NCI-H69 (cell line): Measurements from ENCODE around the gene GAREM1.
"Not testable (repeated sequence)": the region's sequence is repeated elsewhere in the genome, so short reads cannot be mapped to it uniquely, and the experiment has no call there.

Source experiments
- DNase-seq: peaks from one replicate; lab custom pipeline; 2025; lab: John Stamatoyannopoulos, UW

The GAREM1 gene

DNA sequence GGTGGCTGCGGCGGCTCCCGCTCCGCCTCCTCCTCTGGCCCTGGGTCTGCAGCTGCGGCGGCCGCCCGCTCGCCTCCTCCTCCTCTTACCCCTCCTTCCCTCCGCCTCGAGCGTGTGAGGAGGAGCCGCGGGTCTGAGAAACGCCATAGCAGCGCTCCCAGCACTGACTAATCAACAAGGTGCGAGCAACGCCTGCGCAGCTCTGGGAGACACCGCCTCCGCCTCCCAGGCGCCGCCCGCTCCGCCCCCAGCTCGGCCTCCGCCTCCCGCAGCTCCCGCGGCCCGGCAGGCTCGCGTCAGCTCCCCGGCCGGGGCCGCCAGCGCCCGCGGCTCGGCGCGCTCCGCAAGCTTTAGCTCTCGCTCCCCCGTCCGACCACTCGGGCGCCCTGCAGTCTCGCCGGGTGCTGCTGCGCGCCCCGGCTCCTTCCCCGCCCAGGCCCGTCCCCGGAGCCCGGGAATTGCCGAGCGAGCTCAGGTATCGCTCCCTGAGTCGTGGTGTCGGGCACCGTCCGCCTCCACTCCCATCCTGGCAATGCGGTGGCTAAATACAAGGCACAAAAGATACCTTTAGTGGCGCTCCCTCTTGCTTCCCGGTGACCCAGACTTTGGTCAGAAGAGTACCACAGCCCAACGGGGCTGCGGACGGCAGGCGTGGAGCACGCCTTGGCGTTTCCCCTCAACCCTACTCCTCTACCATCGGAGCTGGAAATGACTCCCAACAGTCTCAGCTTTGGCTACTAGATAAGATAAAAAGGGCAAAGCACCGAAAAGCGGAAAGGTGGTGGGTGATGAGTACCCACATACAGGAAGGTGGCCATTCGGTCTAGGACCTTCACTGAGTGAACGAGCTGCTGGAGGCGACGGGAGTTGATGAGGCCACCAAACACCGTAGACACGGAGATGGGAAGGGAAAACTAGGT lies at the start of gene GAREM1:
TSS of gene GAREM1 (minus strand) at position 169 of the 920 bp plus-strand sequence. CDS start 454 bp downstream, outside the sequence.
- peak; percentile 100 for DNase-seq

DNA sequence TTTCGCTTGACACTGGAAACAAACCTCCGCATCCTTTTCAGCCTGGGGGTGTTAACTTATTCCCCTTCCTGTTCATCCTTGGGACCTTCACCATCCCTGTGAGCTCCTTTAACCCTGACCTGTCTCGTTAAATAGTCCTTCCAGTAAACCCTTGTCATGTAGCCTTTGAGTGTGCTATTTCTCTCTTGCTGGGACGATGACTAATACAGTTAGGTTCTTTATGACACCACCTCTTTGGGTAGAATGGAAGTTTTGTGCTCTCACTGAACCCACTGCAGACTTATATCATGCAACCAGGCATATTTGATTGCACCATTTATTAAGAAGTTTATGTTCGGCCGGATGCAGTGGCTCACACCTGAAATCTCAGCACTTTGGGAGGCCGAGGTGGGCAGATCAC lies 40.5 kb upstream of the GAREM1 start:
- peak; percentile 47 for DNase-seq

DNA sequence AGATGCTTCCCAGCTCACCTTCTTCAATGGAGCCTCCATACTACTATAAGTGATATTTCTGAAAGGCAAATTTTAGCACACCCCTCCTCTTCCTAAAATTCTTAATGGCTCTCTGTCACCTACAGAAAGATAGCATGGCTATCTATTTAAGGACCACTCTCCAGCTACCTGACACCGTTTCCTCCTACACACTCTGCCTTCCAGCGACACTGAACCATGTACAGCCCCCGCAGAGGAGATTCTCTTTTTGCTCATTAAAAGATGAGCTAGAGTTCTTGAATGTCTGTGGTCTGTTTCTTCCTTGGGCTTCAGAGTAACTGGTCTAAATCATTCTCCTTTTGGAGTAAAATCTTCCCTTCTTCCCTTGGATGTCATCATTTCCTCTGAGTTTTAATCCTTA lies 38.4 kb upstream of the GAREM1 start:
- no peak for DNase-seq

DNA sequence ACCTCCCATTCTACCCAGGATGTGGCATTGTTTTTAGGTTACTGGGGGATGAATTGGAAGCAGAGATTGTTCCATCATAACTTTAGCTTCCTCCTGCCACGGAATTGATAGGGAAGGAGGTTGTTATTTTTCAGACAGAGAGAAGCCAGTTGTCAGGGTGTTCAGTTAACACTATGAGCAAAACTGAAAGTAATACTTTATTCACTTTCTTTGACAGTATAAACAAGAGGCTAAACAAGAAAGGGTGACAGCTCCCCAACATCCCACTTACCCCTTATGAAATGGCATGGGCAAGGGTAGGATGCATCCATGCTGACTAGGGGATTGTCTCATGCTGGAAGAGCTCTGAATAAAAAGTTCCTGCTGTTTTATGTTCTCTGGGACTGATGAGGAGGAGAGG lies 36.4 kb upstream of the GAREM1 start:
- no peak for DNase-seq

DNA sequence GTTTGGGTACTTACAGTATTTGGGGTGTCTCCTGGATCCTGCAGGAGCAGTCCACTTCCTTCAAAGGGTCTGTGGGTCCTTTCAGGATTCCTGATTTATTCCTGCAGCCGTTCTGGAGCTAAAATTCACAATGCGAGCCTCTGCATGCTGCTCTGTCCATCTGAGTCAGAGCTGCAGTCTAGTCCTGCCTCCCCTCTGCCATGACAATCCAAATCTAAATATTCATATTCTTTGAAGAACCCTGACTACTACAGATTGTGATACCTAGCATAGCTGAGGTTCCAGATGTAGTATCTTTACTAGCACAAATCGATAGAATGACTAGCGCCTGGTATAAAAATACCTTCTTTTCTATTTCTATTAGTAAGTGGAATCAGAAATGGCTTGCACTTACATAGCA lies 31.3 kb upstream of the GAREM1 start:
- no peak for DNase-seq

DNA sequence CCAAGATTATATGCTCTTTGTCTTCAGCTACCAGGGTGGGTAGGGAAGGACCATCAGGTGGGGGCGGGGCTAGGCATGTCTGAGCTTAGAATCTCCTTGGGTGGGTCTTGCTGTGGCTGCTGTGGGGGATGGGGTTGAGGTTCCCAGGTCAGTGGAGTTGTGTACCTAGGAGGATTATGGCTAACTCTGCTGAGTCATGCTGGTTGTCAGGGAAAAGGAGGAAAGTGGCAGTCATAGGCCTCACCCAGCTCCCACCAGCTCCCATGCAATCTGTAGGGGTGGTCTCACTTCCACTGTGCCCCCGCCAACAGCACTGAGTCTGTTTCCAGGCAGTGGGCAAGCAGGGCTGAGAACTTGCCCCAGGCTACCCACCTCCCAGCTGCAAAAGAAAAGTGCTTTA lies 30.6 kb upstream of the GAREM1 start:
- DNase-seq: not testable (repeated sequence)

- DNase-seq: no peak
Observed at GRCh38 chr18:32483002-32483401, 12.3 kb upstream of the GAREM1 start.

DNA sequence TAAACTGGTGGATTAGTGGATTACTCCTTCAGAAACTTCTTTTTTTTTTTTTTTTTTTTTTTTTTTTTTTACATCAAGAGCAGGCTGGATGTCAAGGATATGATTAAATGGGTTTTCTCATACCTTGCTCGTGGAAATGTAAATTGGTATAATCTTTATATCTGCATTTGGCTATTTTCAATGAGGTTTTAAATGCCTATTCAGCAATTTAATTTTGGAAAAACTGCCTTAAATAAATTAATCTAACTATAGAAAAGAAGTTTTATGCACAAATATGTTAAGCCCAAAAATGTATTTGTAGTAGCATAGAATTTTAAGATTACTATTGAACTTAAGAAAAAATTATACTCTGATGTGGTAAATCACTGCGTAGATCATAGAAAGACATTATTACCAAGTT lies 11.4 kb upstream of the GAREM1 start:
- no peak for DNase-seq

GRCh38 chr18:32480581-32480980 lies 9.9 kb upstream of the GAREM1 start:
- no peak for DNase-seq

GRCh38 chr18:32478807-32479206 lies 8.1 kb upstream of the GAREM1 start:
- DNase-seq: peak; percentile 70

DNA sequence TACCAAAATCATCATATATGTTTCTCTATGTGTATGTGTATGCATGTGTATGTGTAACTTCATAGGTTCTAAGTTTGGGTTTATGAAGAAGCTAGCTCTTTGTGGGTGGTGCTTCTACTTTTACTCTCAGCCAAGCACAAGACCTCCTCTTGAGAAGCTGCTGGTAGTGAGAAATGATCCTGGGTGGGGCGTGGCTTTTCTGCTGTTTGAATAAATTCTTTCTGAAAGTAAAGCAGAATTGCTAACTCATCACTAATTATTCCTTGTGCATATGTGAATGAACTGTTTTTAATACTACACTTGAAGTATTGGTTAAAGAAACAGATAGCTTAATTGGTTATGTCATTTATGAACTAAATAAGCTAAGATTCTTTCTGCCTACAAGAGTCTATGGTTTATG lies 7.6 kb upstream of the GAREM1 start:
- peak; percentile 65 for DNase-seq

- no peak for DNase-seq
Observed at GRCh38 chr18:32476106-32476505, 5.4 kb upstream of the GAREM1 start.

GRCh38 chr18:32475069-32475468 lies 4.4 kb upstream of the GAREM1 start:
- DNase-seq: not testable (repeated sequence)

DNA sequence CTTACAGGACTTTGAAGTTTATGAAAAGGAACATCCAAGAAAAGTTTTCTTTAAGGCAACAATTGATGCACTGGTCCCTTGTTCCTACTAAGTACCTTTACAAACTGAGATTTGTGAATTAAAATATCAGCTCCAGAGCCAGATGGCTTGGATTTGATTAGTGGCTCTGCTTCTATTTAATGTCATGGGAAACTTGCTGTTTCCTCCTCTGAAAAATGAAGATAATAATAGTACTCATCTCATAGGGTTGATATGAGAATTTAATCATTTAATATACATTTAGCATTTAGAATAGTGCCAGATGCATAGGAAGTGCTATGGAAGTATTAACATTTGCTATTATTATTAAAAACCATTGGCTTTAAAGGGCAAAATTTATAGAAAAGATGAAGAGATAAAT lies 2.6 kb upstream of the GAREM1 start:
- peak; percentile 42 for DNase-seq

GRCh38 chr18:32472841-32473240 lies 2.2 kb upstream of the GAREM1 start:
- no peak for DNase-seq

DNA sequence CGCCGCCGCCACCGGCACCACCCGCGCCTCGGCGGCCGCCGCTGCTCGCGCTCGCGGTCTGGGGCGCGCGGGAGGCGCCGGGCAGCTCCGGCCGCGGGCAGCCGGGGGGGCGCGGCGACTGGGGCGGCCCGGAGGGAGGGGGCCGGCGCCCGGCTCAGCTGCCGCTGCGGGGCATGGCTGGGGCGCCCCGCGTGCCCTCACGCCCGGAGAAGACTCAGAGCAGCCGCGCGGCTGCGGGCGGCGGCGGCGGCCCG lies 295 bp downstream of the GAREM1 start:
- DNase-seq: no peak

DNA sequence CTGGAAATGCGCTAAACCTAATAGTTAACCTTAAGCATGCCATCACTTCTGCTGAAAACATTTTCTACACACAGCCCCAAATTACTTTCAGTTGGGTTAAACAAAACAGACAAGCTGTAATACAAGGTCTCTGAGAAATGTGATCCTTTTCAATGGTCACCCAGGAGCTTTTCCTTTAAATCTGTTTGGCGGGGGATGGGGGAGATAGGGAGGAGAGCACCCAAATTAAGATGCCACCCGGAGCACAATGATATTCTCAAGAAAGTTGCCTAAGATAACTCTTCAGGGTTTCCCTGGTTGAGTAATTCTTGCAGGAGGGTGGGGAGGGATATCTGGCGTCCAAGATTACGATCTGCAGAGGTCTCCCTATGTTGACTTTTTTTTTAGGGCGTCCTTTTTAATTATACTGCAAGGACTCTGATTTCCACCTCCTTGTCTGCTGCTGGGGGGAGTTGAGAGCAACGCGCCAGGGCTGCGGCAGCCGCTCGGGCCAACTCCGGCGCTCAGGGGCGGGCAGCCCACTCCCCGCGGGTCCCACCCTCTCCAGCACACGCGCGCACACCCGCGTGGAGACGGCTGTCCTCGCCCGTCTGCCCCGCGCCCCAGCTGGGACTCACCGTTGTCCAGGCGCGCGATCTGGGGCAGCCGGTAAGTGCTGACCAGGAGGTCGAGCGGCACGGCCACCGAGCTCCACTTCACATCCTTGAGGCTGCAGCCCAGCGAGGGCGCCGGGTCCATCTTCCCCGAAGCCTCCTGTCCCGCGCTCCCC lies 807 bp downstream of the GAREM1 start:
- DNase-seq: peak; percentile 91

DNA sequence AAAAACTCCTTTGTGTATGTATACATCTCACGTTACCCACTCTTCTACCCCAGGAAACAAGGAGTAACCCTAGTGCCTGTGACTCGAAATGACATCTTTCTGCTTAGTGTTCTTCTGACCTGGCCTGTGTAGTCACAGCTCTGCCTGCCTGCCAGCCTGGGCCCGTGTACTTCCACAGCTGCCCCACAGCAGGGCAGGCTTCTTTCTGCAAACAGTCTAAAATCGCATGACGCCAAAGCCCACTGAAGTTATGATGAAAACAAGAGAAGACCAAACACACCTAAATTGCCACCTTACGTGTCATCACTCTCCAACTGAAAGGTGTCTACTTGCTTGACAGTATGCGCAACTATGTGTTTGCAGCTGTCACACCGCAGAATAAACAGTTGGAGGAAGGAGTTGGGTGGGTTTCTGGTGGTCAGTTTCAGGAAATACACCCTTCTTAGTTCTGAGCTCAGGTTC lies 1.5 kb downstream of the GAREM1 start:
- peak; percentile 93 for DNase-seq

- DNase-seq: no peak
Observed at GRCh38 chr18:32468147-32468845, 2.4 kb downstream of the GAREM1 start.

DNA sequence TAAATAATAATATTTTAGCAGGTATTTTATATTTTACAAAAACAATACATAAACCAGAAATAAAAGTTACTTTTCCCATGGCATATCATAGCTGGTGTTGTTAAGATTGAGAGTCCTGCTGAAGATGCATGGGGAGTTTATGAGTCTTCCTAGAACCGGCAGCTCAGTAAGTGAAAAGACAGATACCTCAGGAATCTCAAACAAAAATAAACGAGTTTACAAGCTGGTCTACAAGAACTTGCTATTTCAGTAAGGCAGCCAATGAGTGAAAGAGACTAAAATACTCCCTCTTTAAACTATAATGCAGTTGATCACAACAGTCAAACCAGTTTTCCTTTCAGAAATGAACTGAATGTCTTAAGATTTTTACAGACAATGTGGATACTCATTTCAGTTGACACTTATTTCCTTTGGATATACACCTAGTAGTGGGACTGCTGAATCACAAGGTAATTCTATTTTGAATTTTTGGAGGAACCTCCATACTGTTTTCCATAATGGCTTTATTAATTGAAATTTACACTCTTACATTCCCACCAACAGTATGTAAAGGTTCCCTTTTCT lies 8.9 kb downstream of the GAREM1 start:
- DNase-seq: no peak

DNA sequence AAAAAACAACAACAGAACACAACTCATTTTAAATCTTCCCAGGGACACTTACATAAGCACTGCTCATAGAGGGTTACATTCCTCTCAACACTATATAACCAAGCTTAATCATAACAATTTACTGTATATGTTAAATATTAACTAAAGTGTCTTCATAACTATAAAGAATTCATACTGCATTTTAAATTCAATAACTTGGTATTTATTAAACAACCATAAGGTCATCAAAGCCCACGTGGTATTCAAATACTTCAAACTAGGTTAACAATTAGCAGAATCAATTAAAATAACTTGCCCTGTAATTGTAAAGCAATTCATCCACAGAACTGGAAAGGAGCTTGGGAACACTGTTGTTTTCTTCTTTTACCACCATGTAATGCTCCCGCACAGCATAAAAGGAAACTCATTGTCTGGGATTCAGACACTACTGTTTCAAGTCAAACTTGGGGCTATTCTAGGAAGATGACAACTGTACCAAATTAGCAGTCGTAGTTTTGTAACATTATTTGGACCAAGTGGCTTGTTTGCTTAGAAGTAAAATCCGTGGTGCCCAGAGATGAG lies 10.4 kb downstream of the GAREM1 start:
- DNase-seq: peak; percentile 72
